GM23248 (cell line): ENCODE data around the gene RIMS4. TPM values are rescaled to one million over a fixed set of nuclear protein-coding genes. Genes with fewer than 3 reads are reported as not detected.
A peak's percentile ranks its signal among the peaks of the same experiment; 100 is the strongest.

ENCODE experiments used
- DNase-seq: peaks from one replicate; pipeline ENCODE4 v3.0.0-alpha.2; 2015
- H2AFZ ChIP-seq: fragments of 200-600 bp; sonication (generic); 2 replicates; pipeline ENCODE4 v1.6.1; 2016; ENCODE audit warnings: antibody characterized with exemption
- H3F3A ChIP-seq: fragments of 200-600 bp; sonication (generic); 2 replicates; pipeline ENCODE4 v1.6.1; 2016; ENCODE audit warnings: mild to moderate bottlenecking, antibody characterized with exemption, mixed run types; ENCODE audit not compliant: insufficient read depth
- H3K27ac ChIP-seq: fragments of 200-600 bp; sonication (generic); 2 replicates; pipeline ENCODE4 v1.5.1; 2016; ENCODE audit warnings: mild to moderate bottlenecking
- H3K27me3 ChIP-seq: fragments of 200-600 bp; sonication (generic); replicated peaks from 2 replicates; pipeline ENCODE4 v1.6.1; 2016; ENCODE audit warnings: mild to moderate bottlenecking; ENCODE audit not compliant: insufficient read depth
- H3K36me3 ChIP-seq: fragments of 200-600 bp; sonication (generic); 2 replicates; pipeline ENCODE4 v1.6.1; 2016; ENCODE audit warnings: low read depth, mild to moderate bottlenecking
- H3K4me1 ChIP-seq: fragments of 200-600 bp; sonication (generic); 2 replicates; pipeline ENCODE4 v1.6.1; 2016; ENCODE audit warnings: mild to moderate bottlenecking; ENCODE audit not compliant: insufficient read depth
- H3K4me2 ChIP-seq: fragments of 200-600 bp; sonication (generic); one replicate; pipeline ENCODE4 v1.6.1; 2016; ENCODE audit warnings: mild to moderate bottlenecking; ENCODE audit not compliant: unreplicated experiment
- H3K4me3 ChIP-seq: fragments of 200-600 bp; sonication (generic); 2 replicates; pipeline ENCODE4 v1.5.1; 2016; ENCODE audit warnings: mild to moderate bottlenecking
- H3K79me2 ChIP-seq: fragments of 200-600 bp; sonication (generic); 2 replicates; pipeline ENCODE4 v1.6.1; 2016; ENCODE audit warnings: mild to moderate bottlenecking; ENCODE audit not compliant: insufficient read depth
- H3K9ac ChIP-seq: fragments of 200-600 bp; sonication (generic); 2 replicates; pipeline ENCODE4 v1.6.1; 2016; ENCODE audit warnings: mild to moderate bottlenecking
- H3K9me2 ChIP-seq: fragments of 200-600 bp; sonication (generic); 2 replicates; pipeline ENCODE4 v1.6.1; 2016; ENCODE audit warnings: mixed run types, mild to moderate bottlenecking, moderate library complexity; ENCODE audit not compliant: insufficient read depth
- H3K9me3 ChIP-seq: fragments of 200-600 bp; sonication (generic); one replicate; pipeline ENCODE4 v1.6.1; 2017; ENCODE audit warnings: low read depth
- H4K20me1 ChIP-seq: fragments of 200-600 bp; sonication (generic); 2 replicates; pipeline ENCODE4 v1.6.0; 2016; ENCODE audit not compliant: insufficient read depth
- EZH2 ChIP-seq: fragments of 200-600 bp; sonication (generic); IDR thresholded peaks from 2 replicates; pipeline ENCODE4 v1.6.1; 2018; ENCODE audit warnings: antibody characterized with exemption, mild to moderate bottlenecking; ENCODE audit not compliant: insufficient read depth, poor library complexity, severe bottlenecking
- EZH2phosphoT487 ChIP-seq: fragments of 200-600 bp; sonication (generic); IDR thresholded peaks from 2 replicates; pipeline ENCODE4 v1.6.1; 2018; ENCODE audit warnings: antibody characterized with exemption, moderate library complexity, mild to moderate bottlenecking, low read depth; ENCODE audit not compliant: insufficient read depth
- WGBS, 2 experiments: methylation state at CpG; one replicate each; pipeline ENCODE4 v1.1.6; 2015 to 2017; ENCODE audit warnings: low lambda C conversion rate in 2 of 2, low coverage in 1 of 2; ENCODE audit errors: missing lambda C conversion rate in 2 of 2; 5-methylcytosine and 5-hydroxymethylcytosine counted together
- in situ Hi-C: fragments of 300-500 bp; cut with MboI; formaldehyde crosslinking; loops from 2 replicates; pipeline ENCODE4 v1.15.0; 2020
- polyA plus RNA-seq: library from polyadenylated mRNA; unstranded; fragments of >200 nt; fragmentation: Nextera tagmentation; extraction: Ambion mirVana; gene quantifications from 2 replicates; pipeline ENCODE4 v1.2.1, GENCODE V29; 2016
- total RNA-seq: library from RNA; depleted of rRNA; stranded (reverse); fragments of >200 nt; shearing (Covaris generic); gene quantifications from 2 replicates; pipeline ENCODE4 v1.2.3, GENCODE V29; 2014

RIMS4 gene
- total and polyA plus RNA-seq, 2 experiments from 2014 or later: 0.22 TPM; not detected in 1

GRCh38 chr20:44716309-44717106, 93.8 kb downstream of the RIMS4 start:
- H3K4me2 ChIP-seq: peak overlapping the region; percentile 74
- no peak for TF ChIP-seq EZH2phosphoT487
- no peak for TF ChIP-seq EZH2
- no peaks in the 10 kb centered on the region for H3K27me3 ChIP-seq
- H3K36me3 ChIP-seq: no peaks in the 10 kb centered on the region
- DNase-seq: peak; percentile 58
- peak overlapping the region; percentile 48 for H3K9ac ChIP-seq
- H2AFZ ChIP-seq: peak overlapping the region; percentile 50; the same call in 1 of the 2 replicates
- H3K9me2 ChIP-seq: no peaks in the 10 kb centered on the region
- peaks cover 53% of the 10 kb centered on the region for H3K4me1 ChIP-seq
- peak overlapping the region; percentile 18; the same call in 1 of the 2 replicates for H3K4me3 ChIP-seq
- peak overlapping the region; percentile 38 for H3K27ac ChIP-seq
- WGBS, 2 experiments: 19 to 22% methylated on average over 13 of the region's 13 CpGs
- H4K20me1 ChIP-seq: no peaks in the 10 kb centered on the region
- H3F3A ChIP-seq: peaks cover 40% of the 10 kb centered on the region
- no peaks in the 10 kb centered on the region for H3K9me3 ChIP-seq
- H3K79me2 ChIP-seq: no peaks in the 10 kb centered on the region
- in situ Hi-C loops: no loop called here

- H3K9me2 ChIP-seq: no peaks in the 10 kb centered on the region
- H3K9ac ChIP-seq: peak overlapping the region; percentile 48
- H3K4me2 ChIP-seq: peak overlapping the region; percentile 74
- H3F3A ChIP-seq: peaks cover 34% of the 10 kb centered on the region
- DNase-seq: no peak
- peaks cover 48% of the 10 kb centered on the region for H3K4me1 ChIP-seq
- H3K9me3 ChIP-seq: no peaks in the 10 kb centered on the region
- peak overlapping the region; percentile 50; the same call in 1 of the 2 replicates for H2AFZ ChIP-seq
- H3K27me3 ChIP-seq: no peaks in the 10 kb centered on the region
- no peaks in the 10 kb centered on the region for H3K36me3 ChIP-seq
- WGBS, 2 experiments: 62 to 63% methylated on average over 5 of the region's 5 CpGs
- H3K27ac ChIP-seq: peak overlapping the region; percentile 38
- TF ChIP-seq EZH2: no peak
- no peak for TF ChIP-seq EZH2phosphoT487
- in situ Hi-C loops: no loop called here
- peak overlapping the region; percentile 18; the same call in 1 of the 2 replicates for H3K4me3 ChIP-seq
- no peaks in the 10 kb centered on the region for H3K79me2 ChIP-seq
- H4K20me1 ChIP-seq: no peaks in the 10 kb centered on the region
These were observed 94.6 kb downstream of the RIMS4 start for GRCh38 chr20:44715499-44716308.

GRCh38 chr20:44714701-44715498, 95.4 kb downstream of the RIMS4 start, which contains the start of gene CCN5:
Gene CCN5, plus strand, starts transcription at chr20:44715369. Its CDS starts 22 bp downstream, at chr20:44715391.
- Histone ChIP-seq H4K20me1 (no peaks in the 10 kb centered on the region), H3K4me3 (peak within 1 kb of the TSS; percentile 30), H3K9me3 (no peaks in the 10 kb centered on the region), H3K27ac (peak within 1 kb of the TSS; percentile 38), H3K4me2 (peak within 1 kb of the TSS; percentile 74), H3K4me1 (peaks cover 40% of the 10 kb centered on the region), H3K27me3 (no peaks in the 10 kb centered on the region), H3K36me3 (no peaks in the 10 kb centered on the region), H3K79me2 (no peaks in the 10 kb centered on the region), H3K9me2 (no peaks in the 10 kb centered on the region), H3F3A (peaks cover 26% of the 10 kb centered on the region), H3K9ac (peak within 1 kb of the TSS; percentile 48), H2AFZ (peak within 1 kb of the TSS; percentile 50; the same call in 1 of the 2 replicates)
- TF ChIP-seq EZH2 (no peak), EZH2phosphoT487 (no peak)
- 14 to 15% methylated on average over 27 of the region's 28 CpGs for WGBS, 2 experiments
- DNase-seq: peak; percentile 95
- in situ Hi-C loops: no loop called here
